IMR-90 (cell line): Measurements from ENCODE around the gene ZNF407. TPM values are rescaled to one million over a fixed set of nuclear protein-coding genes. Genes with fewer than 3 reads are reported as not detected.

ENCODE experiments used
- ATAC-seq: fragments of 200-7000 bp; cut with Tn5 transposase; 2 replicates; pipeline ENCODE4 v1.9.1; 2020; ENCODE audit warnings: low read depth, mild to moderate bottlenecking, moderate library complexity
- BruUV-seq: library from RNA; stranded (reverse); fragments of 400-500 nt; replicated peaks from 2 replicates; lab custom pipeline; 2021; lab: Mats Ljungman, UMichigan
- CTCF ChIA-PET: fragments of 300-600 bp; formaldehyde crosslinking; extraction: SDS; loops from one replicate; lab custom pipeline; 2021; ENCODE audit warnings: antibody characterized with exemption; lab: Yijun Ruan, JAX
- POLR2A ChIA-PET: fragments of 300-600 bp; sonication (Branson Sonifier 250); formaldehyde crosslinking; loops from one replicate; lab custom pipeline; 2022; ENCODE audit warnings: antibody characterized with exemption; ENCODE audit not compliant: unreplicated experiment; lab: Charles Lee
- DNase-seq: peaks from one replicate; pipeline ENCODE4 v3.0.0; 2013
- H2AFZ ChIP-seq: replicated peaks from 2 replicates; pipeline ENCODE3; 2013; ENCODE audit warnings: low read length, mild to moderate bottlenecking; ENCODE audit not compliant: poor library complexity
- H2AK5ac ChIP-seq: 2 replicates; pipeline ENCODE4 v1.6.1; 2013; ENCODE audit warnings: low read depth, low read length, inconsistent platforms
- H2AK9ac ChIP-seq: replicated peaks from 2 replicates; pipeline ENCODE3; 2013; ENCODE audit warnings: mild to moderate bottlenecking, low read depth, low read length, moderate library complexity; ENCODE audit not compliant: poor library complexity
- H2BK120ac ChIP-seq: 2 replicates; pipeline ENCODE4 v1.6.1; 2013; ENCODE audit warnings: low read depth, low read length, inconsistent platforms
- H2BK15ac ChIP-seq: 3 replicates; pipeline ENCODE4 v1.6.1; 2013; ENCODE audit warnings: low read depth, low read length, inconsistent platforms
- H2BK20ac ChIP-seq: 2 replicates; pipeline ENCODE4 v1.6.1; 2013; ENCODE audit warnings: low read depth, mild to moderate bottlenecking, inconsistent platforms, low read length, moderate library complexity
- H2BK5ac ChIP-seq: 2 replicates; pipeline ENCODE4 v1.6.1; 2013; ENCODE audit warnings: mild to moderate bottlenecking, low read depth, low read length, inconsistent platforms; ENCODE audit not compliant: poor library complexity, severe bottlenecking
- H3K14ac ChIP-seq: replicated peaks from 2 replicates; pipeline ENCODE4 v1.6.1; 2013; ENCODE audit warnings: low read depth, low read length, inconsistent platforms
- H3K18ac ChIP-seq: 2 replicates; pipeline ENCODE4 v1.6.1; 2013; ENCODE audit warnings: low read depth, low read length, control low read depth
- H3K23ac ChIP-seq: 2 replicates; pipeline ENCODE4 v1.6.1; 2013; ENCODE audit warnings: low read depth, low read length, inconsistent platforms
- H3K27ac ChIP-seq: 2 replicates; pipeline ENCODE4 v1.5.1; 2013; ENCODE audit warnings: mild to moderate bottlenecking, control low read depth, low read length; ENCODE audit not compliant: insufficient read depth
- H3K27me3 ChIP-seq: 2 replicates; pipeline ENCODE4 v1.6.1; 2013; ENCODE audit warnings: low read length; ENCODE audit not compliant: control insufficient read depth, insufficient read depth
- H3K36me3 ChIP-seq: 2 replicates; pipeline ENCODE4 v1.6.1; 2013; ENCODE audit warnings: low read length, mixed read lengths; ENCODE audit not compliant: control insufficient read depth, insufficient read depth
- H3K4ac ChIP-seq: 2 replicates; pipeline ENCODE4 v1.6.1; 2013; ENCODE audit warnings: low read depth, low read length, inconsistent platforms
- H3K4me1 ChIP-seq: 2 replicates; pipeline ENCODE4 v1.6.1; 2013; ENCODE audit warnings: low read length, mixed read lengths; ENCODE audit not compliant: control insufficient read depth, insufficient read depth
- H3K4me2 ChIP-seq: 2 replicates; pipeline ENCODE4 v1.6.1; 2013; ENCODE audit warnings: low read depth, mild to moderate bottlenecking, control low read depth, low read length, moderate library complexity
- H3K4me3 ChIP-seq: 2 replicates; pipeline ENCODE4 v1.5.1; 2013; ENCODE audit warnings: low read depth, mild to moderate bottlenecking, control low read depth, low read length, moderate library complexity; ENCODE audit not compliant: insufficient read depth
- H3K56ac ChIP-seq: 2 replicates; pipeline ENCODE4 v1.6.1; 2013; ENCODE audit warnings: low read length, inconsistent platforms; ENCODE audit not compliant: insufficient read depth; ENCODE audit errors: extremely low read depth
- H3K79me1 ChIP-seq, 2 experiments: 2 replicates each; pipeline ENCODE4 v1.6.1; 2013; ENCODE audit warnings: low read length in 2 of 2, inconsistent platforms in 1 of 2, low read depth in 1 of 2
- H3K9ac ChIP-seq: 2 replicates; pipeline ENCODE4 v1.6.1; 2013; ENCODE audit warnings: low read depth, low read length, control low read depth
- H3K9me1 ChIP-seq: 2 replicates; pipeline ENCODE4 v1.6.1; 2013; ENCODE audit warnings: low read length, inconsistent platforms; ENCODE audit not compliant: insufficient read depth
- H3K9me3 ChIP-seq: 2 replicates; pipeline ENCODE4 v1.6.1; 2013; ENCODE audit warnings: low read length; ENCODE audit not compliant: control insufficient read depth, insufficient read depth
- H4K20me1 ChIP-seq: 2 replicates; pipeline ENCODE4 v1.6.1; 2013; ENCODE audit warnings: low read length, inconsistent platforms; ENCODE audit not compliant: insufficient read depth
- H4K5ac ChIP-seq: 2 replicates; pipeline ENCODE4 v1.6.1; 2013; ENCODE audit warnings: mild to moderate bottlenecking, low read depth, low read length, control low read depth
- H4K8ac ChIP-seq, 2 experiments: 2 replicates each; pipeline ENCODE4 v1.6.1; 2013; ENCODE audit warnings: low read depth in 2 of 2, low read length in 2 of 2, control low read depth in 1 of 2, inconsistent platforms in 1 of 2
- H4K91ac ChIP-seq: 2 replicates; pipeline ENCODE4 v1.6.1; 2013; ENCODE audit warnings: low read depth, low read length, inconsistent platforms; ENCODE audit not compliant: insufficient read depth
- BHLHE40 ChIP-seq: fragments of 150-350 bp; IDR thresholded peaks from 2 replicates; pipeline ENCODE4 v1.6.1; 2016; ENCODE audit warnings: mild to moderate bottlenecking, low read depth, low read length
- FOS ChIP-seq: fragments of 150-350 bp; IDR thresholded peaks from 2 replicates; pipeline ENCODE4 v1.6.1; 2016; ENCODE audit warnings: low read depth, low read length
- MAFK ChIP-seq: IDR thresholded peaks from 2 replicates; pipeline ENCODE4 v1.6.1; 2012; ENCODE audit warnings: low read depth, low read length, improper control_type of control experiment
- MXI1 ChIP-seq: IDR thresholded peaks from 2 replicates; pipeline ENCODE4 v1.6.1; 2012; ENCODE audit warnings: low read depth, mild to moderate bottlenecking, low read length, moderate library complexity, borderline replicate concordance
- NFE2L2 ChIP-seq: fragments of 150-350 bp; IDR thresholded peaks from 2 replicates; pipeline ENCODE4 v1.6.1; 2016; ENCODE audit warnings: low read depth, mild to moderate bottlenecking, low read length
- RAD21 ChIP-seq: IDR thresholded peaks from 2 replicates; pipeline ENCODE4 v1.6.1; 2012; ENCODE audit warnings: low read length, improper control_type of control experiment
- RFX5 ChIP-seq: IDR thresholded peaks from 2 replicates; pipeline ENCODE4 v1.8.0; 2012; ENCODE audit warnings: low read depth, mild to moderate bottlenecking, low read length, moderate library complexity
- WGBS, 2 experiments: methylation state at CpG; one replicate each; pipeline versions ENCODE4 v1.1.5 to v1.1.7; 2013; ENCODE audit warnings: missing lambda C conversion rate in 2 of 2; ENCODE audit not compliant: insufficient read length in 1 of 2; ENCODE audit errors: extremely low coverage in 2 of 2; 5-methylcytosine and 5-hydroxymethylcytosine counted together
- dilution Hi-C: fragments of 300-500 bp; cut with HindIII; formaldehyde crosslinking; loops from one replicate; pipeline ENCODE4 v1.14.3; 2018; ENCODE audit warnings: low sequenced_read_pairs; ENCODE audit not compliant: unreplicated experiment
- in situ Hi-C: fragments of 300-500 bp; cut with MboI; formaldehyde crosslinking; loops from 3 replicates; pipeline ENCODE4 v1.14.3; 2019; ENCODE audit warnings: low sequenced_read_pairs, inconsistent platforms, mixed read lengths
- intact Hi-C: fragments of 100-400 bp; cut with micrococcal nuclease; formaldehyde crosslinking; loops from 2 replicates; pipeline ENCODE4 v1.10.0; 2022
- polyA plus RNA-seq, 3 experiments: library from polyadenylated mRNA; depleted of rRNA; stranded (reverse); fragments of >200 nt; gene quantifications; 2 replicates each; pipeline ENCODE4 v1.2.3, GENCODE V29; 2012; ENCODE audit warnings: low replicate concordance in 1 of 3
- total RNA-seq: library from RNA; depleted of rRNA; stranded (reverse); fragments of >200 nt; gene quantifications from 2 replicates; pipeline ENCODE4 v1.2.3, GENCODE V29; 2012
- TF ChIP-seq, protein P1 (sequence below): conservative IDR thresholded peaks from 2 replicates; pipeline ENCODE4 v1.5.1; 2012; ENCODE audit warnings: mild to moderate bottlenecking, low read depth, low read length, improper control_type of control experiment
- TF ChIP-seq, protein P2 (sequence below): fragments of 150-350 bp; IDR thresholded peaks from 2 replicates; pipeline ENCODE4 v1.6.1; 2016; ENCODE audit warnings: low read depth, mild to moderate bottlenecking, low read length, moderate library complexity, borderline replicate concordance

The ZNF407 gene
- total and polyA plus RNA-seq, 2 of the 4 experiments (the other 2 are of a cell fraction), result 3.1 to 20.1 TPM

DNA sequence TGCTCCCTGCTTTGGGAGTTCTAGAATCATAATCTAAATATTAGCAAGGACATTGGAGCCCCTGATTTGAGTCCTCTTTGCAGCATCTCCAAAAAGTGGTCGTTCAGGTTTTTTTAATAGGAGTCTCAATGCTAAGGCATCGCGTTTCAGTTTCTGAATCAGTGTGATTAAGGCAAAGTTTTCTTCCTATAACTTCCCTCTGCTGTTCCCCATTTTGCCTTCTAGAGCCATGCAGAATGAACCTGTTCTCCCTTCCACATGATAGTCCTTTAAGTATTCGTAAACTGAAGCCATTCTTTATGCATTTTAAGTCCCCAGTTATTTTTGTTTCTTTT, 451.8 kb downstream of the ZNF407 start:
- POLR2A ChIA-PET, result interaction anchor here (0.7 kb wide), 1 partner anchor 1390 kb away, joined by 7 read pairs; no protein-coding TSS in a partner anchor
- in situ Hi-C loops, result no loop called here
- ATAC-seq (no peak), DNase-seq (no peak)
- Histone ChIP-seq H3K36me3 (no peaks in the 10 kb centered on the region), H3K14ac (no peak overlapping the region), H2BK15ac (no peak overlapping the region), H3K4me2 (no peak overlapping the region), H2AFZ (no peak overlapping the region), H2AK5ac (no peak overlapping the region), H4K20me1 (no peaks in the 10 kb centered on the region), H2AK9ac (no peak overlapping the region), H2BK20ac (no peak overlapping the region), H3K4me1 (no peaks in the 10 kb centered on the region; the same call in 1 of the 2 replicates), H4K5ac (no peak overlapping the region), H4K91ac (no peak overlapping the region), H2BK5ac (no peak overlapping the region), H3K4ac (no peak overlapping the region), H2BK120ac (no peak overlapping the region), H3K56ac (no peak overlapping the region), H3K27ac (no peak overlapping the region), H3K9me1 (peaks cover 4% of the 10 kb centered on the region; the same call in 1 of the 2 replicates), H3K79me1 (no peaks in the 10 kb centered on the region; a peak in 1 of 4 replicates), H3K9ac (no peak overlapping the region), H3K18ac (no peak overlapping the region), H3K4me3 (no peak overlapping the region), H3K23ac (no peak overlapping the region), H3K27me3 (no peaks in the 10 kb centered on the region), H3K9me3 (no peaks in the 10 kb centered on the region; the same call in 1 of the 2 replicates), H4K8ac (no peak overlapping the region)
- BruUV-seq, result no TSS peak
- dilution Hi-C loops, result no loop called here
- intact Hi-C loops, result no loop called here
- no CpG with 5 or more reads among the region's 4 CpGs for WGBS, 2 experiments
- CTCF ChIA-PET, result no interaction called here
- no peak for TF ChIP-seq RAD21
- TF ChIP-seq MAFK, result no peak
- TF ChIP-seq, protein P1, sequence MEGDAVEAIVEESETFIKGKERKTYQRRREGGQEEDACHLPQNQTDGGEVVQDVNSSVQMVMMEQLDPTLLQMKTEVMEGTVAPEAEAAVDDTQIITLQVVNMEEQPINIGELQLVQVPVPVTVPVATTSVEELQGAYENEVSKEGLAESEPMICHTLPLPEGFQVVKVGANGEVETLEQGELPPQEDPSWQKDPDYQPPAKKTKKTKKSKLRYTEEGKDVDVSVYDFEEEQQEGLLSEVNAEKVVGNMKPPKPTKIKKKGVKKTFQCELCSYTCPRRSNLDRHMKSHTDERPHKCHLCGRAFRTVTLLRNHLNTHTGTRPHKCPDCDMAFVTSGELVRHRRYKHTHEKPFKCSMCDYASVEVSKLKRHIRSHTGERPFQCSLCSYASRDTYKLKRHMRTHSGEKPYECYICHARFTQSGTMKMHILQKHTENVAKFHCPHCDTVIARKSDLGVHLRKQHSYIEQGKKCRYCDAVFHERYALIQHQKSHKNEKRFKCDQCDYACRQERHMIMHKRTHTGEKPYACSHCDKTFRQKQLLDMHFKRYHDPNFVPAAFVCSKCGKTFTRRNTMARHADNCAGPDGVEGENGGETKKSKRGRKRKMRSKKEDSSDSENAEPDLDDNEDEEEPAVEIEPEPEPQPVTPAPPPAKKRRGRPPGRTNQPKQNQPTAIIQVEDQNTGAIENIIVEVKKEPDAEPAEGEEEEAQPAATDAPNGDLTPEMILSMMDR, result no peak
- no peak for TF ChIP-seq BHLHE40
- TF ChIP-seq FOS, result no peak
- no peak for TF ChIP-seq RFX5
- no peak for TF ChIP-seq NFE2L2
- no peak for TF ChIP-seq MXI1
- TF ChIP-seq, protein P2, sequence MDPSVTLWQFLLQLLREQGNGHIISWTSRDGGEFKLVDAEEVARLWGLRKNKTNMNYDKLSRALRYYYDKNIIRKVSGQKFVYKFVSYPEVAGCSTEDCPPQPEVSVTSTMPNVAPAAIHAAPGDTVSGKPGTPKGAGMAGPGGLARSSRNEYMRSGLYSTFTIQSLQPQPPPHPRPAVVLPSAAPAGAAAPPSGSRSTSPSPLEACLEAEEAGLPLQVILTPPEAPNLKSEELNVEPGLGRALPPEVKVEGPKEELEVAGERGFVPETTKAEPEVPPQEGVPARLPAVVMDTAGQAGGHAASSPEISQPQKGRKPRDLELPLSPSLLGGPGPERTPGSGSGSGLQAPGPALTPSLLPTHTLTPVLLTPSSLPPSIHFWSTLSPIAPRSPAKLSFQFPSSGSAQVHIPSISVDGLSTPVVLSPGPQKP, result no peak
